Esophagus muscularis mucosa (tissue), 3 donors: ENCODE results near the gene PLEKHA8.

Source experiments
- CTCF ChIP-seq, 3 experiments: fragments of 200-600 bp in 2 of 3; fragments of 450-650 bp in 1 of 3; sonication (generic) in 2 of 3; IDR thresholded peaks; one replicate each; pipeline ENCODE4 v1.5.1; 2017 to 2019; ENCODE audit warnings: antibody characterized with exemption in 3 of 3, mild to moderate bottlenecking in 2 of 3, moderate library complexity in 1 of 3
- POLR2A ChIP-seq: fragments of 450-650 bp; IDR thresholded peaks from one replicate; pipeline ENCODE4 v1.6.1; 2017; ENCODE audit warnings: antibody characterized with exemption, moderate library complexity, mild to moderate bottlenecking, low read depth

GRCh38 chr7:30178748-30179436 lies 150.7 kb downstream of the PLEKHA8 start:
- TF ChIP-seq CTCF (IDR thresholded peaks at IDR 0.05) (no peak), POLR2A (no peak)
